ENCODE results near the gene TRAFD1.

Gene TRAFD1

GRCh38 chr12:112161711-112162110, 36.4 kb downstream of the TRAFD1 start:
- no peak for DNase-seq

GRCh38 chr12:112162241-112162790, 37.0 kb downstream of the TRAFD1 start:
- DNase-seq, result no peak

- DNase-seq, result no peak
Observed at GRCh38 chr12:112163056-112163455, 37.7 kb downstream of the TRAFD1 start.

- DNase-seq, result no peak
Observed at GRCh38 chr12:112163471-112163991, 38.2 kb downstream of the TRAFD1 start.

GRCh38 chr12:112164011-112164660, 38.8 kb downstream of the TRAFD1 start:
- DNase-seq, result no peak

- DNase-seq, result no peak
Observed at GRCh38 chr12:112165624-112166023, 40.3 kb downstream of the TRAFD1 start.

GRCh38 chr12:112166051-112167015, 41.0 kb downstream of the TRAFD1 start:
- no peak for DNase-seq

- no peak for DNase-seq
Observed at GRCh38 chr12:112167031-112167461, 41.7 kb downstream of the TRAFD1 start.

GRCh38 chr12:112167718-112168525, 42.6 kb downstream of the TRAFD1 start:
- DNase-seq, result no peak

GRCh38 chr12:112168561-112168971, 43.2 kb downstream of the TRAFD1 start:
- DNase-seq, result no peak

GRCh38 chr12:112169161-112169872, 44.0 kb downstream of the TRAFD1 start:
- no peak for DNase-seq

GRCh38 chr12:112169966-112170365, 44.6 kb downstream of the TRAFD1 start:
- DNase-seq, result no peak

GRCh38 chr12:112170376-112170775, 45.0 kb downstream of the TRAFD1 start:
- peak; percentile 8 for DNase-seq

- DNase-seq, result no peak
Observed at GRCh38 chr12:112170971-112171596, 45.7 kb downstream of the TRAFD1 start.

GRCh38 chr12:112172556-112173324, 47.4 kb downstream of the TRAFD1 start:
- no peak for DNase-seq

GRCh38 chr12:112175361-112176155, 50.2 kb downstream of the TRAFD1 start:
- no peak for DNase-seq

- DNase-seq, result no peak
Observed at GRCh38 chr12:112176321-112177010, 51.1 kb downstream of the TRAFD1 start.

GRCh38 chr12:112178796-112179195, 53.4 kb downstream of the TRAFD1 start:
- no peak for DNase-seq

- no peak for DNase-seq
Observed at GRCh38 chr12:112179341-112179740, 54.0 kb downstream of the TRAFD1 start.

Measured in activated T-cell treated with anti-CD3 and anti-CD28 coated beads for 4 hours (primary cell).